K562 (cell line): ENCODE results near the gene SYNJ2. TPM values are rescaled to one million over a fixed set of nuclear protein-coding genes. Genes with fewer than 3 reads are reported as not detected.

Experiments
- ATAC-seq: fragments of 200-7000 bp; cut with Tn5 transposase; 3 replicates; pipeline ENCODE4 v1.9.1; 2020; ENCODE audit warnings: moderate library complexity
- BruUV-seq: library from RNA; stranded (reverse); fragments of 400-500 nt; replicated peaks from 2 replicates; lab custom pipeline; 2021; lab: Mats Ljungman, UMichigan
- CTCF ChIA-PET: fragments of 300-600 bp; formaldehyde crosslinking; extraction: SDS; loops from one replicate; lab custom pipeline; 2021; ENCODE audit warnings: low intra/inter-chr PET ratio; lab: Yijun Ruan, JAX
- POLR2A ChIA-PET: fragments of 300-600, 350-650 bp; sonication (Branson Sonifier 250); formaldehyde crosslinking; extraction: SDS; loops from one replicate; lab custom pipeline; 2021; ENCODE audit warnings: antibody characterized with exemption, inconsistent platforms; lab: Yijun Ruan, JAX
- DNase-seq, 4 experiments: peaks; one replicate each; pipeline versions ENCODE4 v3.0.0 to v3.0.0-alpha.2; 2011 to 2018; ENCODE audit warnings: low spot score in 3 of 4, mixed read lengths in 3 of 4; ENCODE audit errors: extremely low read depth in 1 of 4
- FAIRE-seq: peaks from 2 replicates; lab custom pipeline; 2011; peaks lifted over from hg19 to GRCh38; lab: Jason Lieb, UNC
- H2AFZ ChIP-seq: 2 replicates; pipeline ENCODE4 v1.6.0; 2011; ENCODE audit warnings: low read depth, low read length, control low read depth, inconsistent platforms
- H3K27ac ChIP-seq: fragments of 200-600 bp; 3 replicates; pipeline ENCODE4 v1.8.0; 2011; ENCODE audit warnings: low read depth, mild to moderate bottlenecking, control low read depth, inconsistent platforms, low read length, moderate library complexity, mixed read lengths; ENCODE audit errors: extremely low read depth
- H3K27me3 ChIP-seq, 2 experiments: fragments of 300-600 bp in 1 of 2; 2 replicates in 1 of 2; 3 replicates in 1 of 2; pipeline versions ENCODE4 v1.6.0 to v1.8.0; 2011; ENCODE audit warnings: inconsistent platforms in 2 of 2, low read length in 2 of 2, mild to moderate bottlenecking in 1 of 2, mixed read lengths in 1 of 2, moderate library complexity in 1 of 2; ENCODE audit not compliant: control insufficient read depth in 2 of 2, insufficient read depth in 2 of 2
- H3K36me3 ChIP-seq: fragments of 300-600 bp; 3 replicates; pipeline ENCODE4 v1.8.0; 2011; ENCODE audit warnings: mild to moderate bottlenecking, low read length, inconsistent platforms; ENCODE audit not compliant: control insufficient read depth, insufficient read depth
- H3K4me1 ChIP-seq, 2 experiments: fragments of 200-600 bp in 1 of 2; replicated peaks in 1 of 2; 2 replicates in 1 of 2; 3 replicates in 1 of 2; pipeline versions ENCODE4 v1.5.1 to v1.8.0; 2011; ENCODE audit warnings: inconsistent platforms in 2 of 2, low read length in 2 of 2, mild to moderate bottlenecking in 1 of 2, mixed read lengths in 1 of 2, moderate library complexity in 1 of 2; ENCODE audit not compliant: control insufficient read depth in 2 of 2, insufficient read depth in 2 of 2
- H3K4me2 ChIP-seq: 2 replicates; pipeline ENCODE4 v1.6.1; 2011; ENCODE audit warnings: low read length, control low read depth, inconsistent platforms, mixed read lengths; ENCODE audit not compliant: insufficient read depth
- H3K4me3 ChIP-seq: fragments of 200-600 bp; sonication (generic), shearing (Covaris generic); 2 replicates; pipeline ENCODE4 v1.5.1; 2016; ENCODE audit warnings: control low read depth, inconsistent platforms
- H3K79me2 ChIP-seq: fragments of 200-600 bp; 3 replicates; pipeline ENCODE4 v1.8.0; 2011; ENCODE audit warnings: low read length, inconsistent platforms; ENCODE audit not compliant: control insufficient read depth, insufficient read depth
- H3K9ac ChIP-seq, 2 experiments: 2 replicates each; pipeline versions ENCODE4 v1.6.0 to v1.6.1; 2011; ENCODE audit warnings: low read depth in 2 of 2, low read length in 2 of 2, control low read depth in 1 of 2, inconsistent platforms in 1 of 2, mild to moderate bottlenecking in 1 of 2, mixed read lengths in 1 of 2; ENCODE audit not compliant: insufficient read depth in 1 of 2
- H3K9me1 ChIP-seq: one replicate; pipeline ENCODE4 v1.6.0; 2011; ENCODE audit warnings: inconsistent platforms, mild to moderate bottlenecking, low read length, moderate library complexity; ENCODE audit not compliant: control insufficient read depth, insufficient read depth
- H3K9me3 ChIP-seq: replicated peaks from 2 replicates; pipeline ENCODE4 v1.5.1; 2011; ENCODE audit warnings: low read depth, low read length, inconsistent platforms; ENCODE audit not compliant: control insufficient read depth, insufficient read depth
- H4K20me1 ChIP-seq: replicated peaks from 2 replicates; pipeline ENCODE4 v1.6.1; 2011; ENCODE audit warnings: low read length, inconsistent platforms, mixed read lengths; ENCODE audit not compliant: control insufficient read depth, insufficient read depth
- CBFA2T2 ChIP-seq: fragments of 450-650 bp; conservative IDR thresholded peaks from 2 replicates; pipeline ENCODE4 v1.6.1; 2017; ENCODE audit warnings: mild to moderate bottlenecking
- ETV6 ChIP-seq, 3 experiments: fragments of 150-350 bp in 1 of 3; sonication (generic) in 1 of 3; formaldehyde crosslinking in 1 of 3; IDR thresholded peaks; 2 replicates each; pipeline versions ENCODE4 v1.6.1 to v1.8.0; 2014 to 2022; ENCODE audit warnings: borderline replicate concordance in 2 of 3, low read depth in 2 of 3, antibody characterized with exemption in 1 of 3, low read length in 1 of 3, mild to moderate bottlenecking in 1 of 3, missing genetic modification reagents in 1 of 3
- FOXK1 ChIP-seq: sonication (generic); formaldehyde crosslinking; IDR thresholded peaks from 2 replicates; pipeline ENCODE4 v1.8.0; 2022; ENCODE audit warnings: missing genetic modification reagents, mild to moderate bottlenecking, borderline replicate concordance
- GATA2 ChIP-seq: sonication (generic); formaldehyde crosslinking; IDR thresholded peaks from 2 replicates; pipeline ENCODE4 v1.4.0; 2020; ENCODE audit warnings: mild to moderate bottlenecking, missing genetic modification reagents
- POLR2G ChIP-seq: fragments of 200-400 bp; formaldehyde crosslinking; IDR thresholded peaks from 2 replicates; pipeline ENCODE4 v1.6.1; 2017; ENCODE audit warnings: low read depth, mild to moderate bottlenecking, antibody characterized with exemption, low read length, moderate library complexity
- RAD21 ChIP-seq, 2 experiments: fragments of 250-450 bp in 1 of 2; fragments of 450-650 bp in 1 of 2; sonication (Bioruptor Pico) in 1 of 2; formaldehyde crosslinking in 1 of 2; IDR thresholded peaks in 1 of 2; conservative IDR thresholded peaks in 1 of 2; 2 replicates each; pipeline versions ENCODE4 v1.4.0 to v1.8.0; 2020 to 2022; ENCODE audit warnings: mild to moderate bottlenecking in 2 of 2, moderate library complexity in 1 of 2
- RB1 ChIP-seq: fragments of 450-650 bp; IDR thresholded peaks from 2 replicates; pipeline ENCODE4 v1.6.1; 2017; ENCODE audit warnings: low read depth, mild to moderate bottlenecking
- RBFOX2 ChIP-seq: fragments of 200-400 bp; formaldehyde crosslinking; IDR thresholded peaks from 2 replicates; pipeline ENCODE4 v1.6.1; 2017; ENCODE audit warnings: low read depth, mild to moderate bottlenecking, low read length, moderate library complexity
- RBM39 ChIP-seq: fragments of 200-400 bp; formaldehyde crosslinking; optimal IDR thresholded peaks from 2 replicates; pipeline ENCODE3; 2018; ENCODE audit warnings: low read depth, low read length
- SMAD4 ChIP-seq: fragments of 250-450 bp; sonication (Bioruptor Pico); conservative IDR thresholded peaks from 2 replicates; pipeline ENCODE4 v1.8.0; 2021; ENCODE audit warnings: inconsistent platforms, mild to moderate bottlenecking, moderate library complexity
- ZBTB34 ChIP-seq: fragments of 250-450 bp; sonication (Bioruptor Pico); IDR thresholded peaks from 2 replicates; pipeline ENCODE4 v1.8.0; 2021; ENCODE audit warnings: mild to moderate bottlenecking, moderate library complexity
- WGBS: fragments of 100-300 bp; shearing (Covaris generic); methylation state at CpG from one replicate; pipeline ENCODE4 v1.1.6; 2016; ENCODE audit warnings: low coverage, mixed read lengths; ENCODE audit not compliant: insufficient coverage; ENCODE audit errors: missing lambda C conversion rate; 5-methylcytosine and 5-hydroxymethylcytosine counted together
- in situ Hi-C: fragments of 300-500 bp; cut with MboI; formaldehyde crosslinking; loops from 4 replicates; pipeline ENCODE4 v1.15.0; 2018; ENCODE audit warnings: inconsistent platforms, mixed read lengths
- intact Hi-C: fragments of 100-400 bp; cut with micrococcal nuclease; formaldehyde crosslinking; loops from 2 replicates; pipeline ENCODE4 v1.14.2; 2022
- polyA plus RNA-seq, 8 experiments: library from polyadenylated mRNA; depleted of rRNA in 4 of 8; stranded (reverse) in 5 of 8; unstranded in 3 of 8; fragments of >200 nt; fragmentation: Nextera tagmentation in 2 of 8; fragmentation: Illumina TruSeq in 1 of 8; extraction: Ambion mirVana in 2 of 8; extraction: Trizol in 1 of 8; gene quantifications; 2 replicates each; pipeline versions ENCODE4 v1.2.1 to v1.2.3, GENCODE V29; 2011 to 2014; ENCODE audit warnings: inconsistent platforms in 1 of 8, missing spikeins in 1 of 8
- total RNA-seq, 7 experiments: library from RNA; depleted of rRNA in 6 of 7; stranded (reverse); fragments of >200 nt in 6 of 7; fragmentation: Illumina TruSeq in 2 of 7; extraction: Trizol in 2 of 7; gene quantifications; 2 replicates each; pipeline versions ENCODE4 v1.2.1 to v1.2.3, GENCODE V29; 2011 to 2021; ENCODE audit warnings: low replicate concordance in 1 of 7
- TF ChIP-seq, protein P1 (sequence below): fragments of 450-650 bp; IDR thresholded peaks from 2 replicates; pipeline ENCODE4 v1.6.1; 2017; ENCODE audit warnings: antibody characterized with exemption
- TF ChIP-seq, protein P2 (sequence below): sonication (generic); formaldehyde crosslinking; IDR thresholded peaks from 2 replicates; pipeline ENCODE4 v1.8.0; 2022; ENCODE audit warnings: mild to moderate bottlenecking, missing genetic modification reagents, borderline replicate concordance

Gene SYNJ2
- total and polyA plus RNA-seq, 9 of the 15 experiments (the other 6 are each of a cell fraction or from before 2014, with no cell fraction given): 3.0 to 27.7 (median 17.8) TPM

- ATAC-seq (peak; percentile 79), DNase-seq (peak; percentile 48 to 64 (median 52)), FAIRE-seq (peak; percentile 15)
- H3K4me1 ChIP-seq: peaks cover 19 to 20% of the 10 kb centered on the region in 2 experiments
- H3K4me3 ChIP-seq: no peak overlapping the region
- H3K27ac ChIP-seq: no peak overlapping the region
- H3K79me2 ChIP-seq: peaks cover 77% of the 10 kb centered on the region
- H3K9ac ChIP-seq: peak overlapping the region in 1 of 2 experiments; percentile 62; a peak in 2 of 4 replicates
- 0 out of 3 replicates have a peak, but pooled peaks cover 2% of the 10 kb centered on the region for H3K36me3 ChIP-seq
- H4K20me1 ChIP-seq: peaks cover 33% of the 10 kb centered on the region; the same call in 1 of the 2 replicates
- CTCF ChIA-PET: no interaction called here
- intact Hi-C loops (loop anchor here (10.0 kb wide), 1 partner anchor 215 kb away; no protein-coding TSS in a partner anchor), in situ Hi-C loops (no loop called here)
- BruUV-seq: no TSS peak
- H3K4me2 ChIP-seq: no peak overlapping the region
- H3K27me3 ChIP-seq: no peaks in the 10 kb centered on the region
- H3K9me3 ChIP-seq: no peaks in the 10 kb centered on the region
- H3K9me1 ChIP-seq: peaks cover 6% of the 10 kb centered on the region
- POLR2A ChIA-PET: interaction anchor here (0.6 to 2.3 kb wide), 6 partner anchors 13 to 371 kb away, joined by 3 to 8 read pairs (median 4); no protein-coding TSS in a partner anchor
- no peak overlapping the region for H2AFZ ChIP-seq
- 68% methylated on average over 22 of the region's 22 CpGs for WGBS
- peak; percentile 48; the same call in 1 of the 2 replicates for TF ChIP-seq RBFOX2
- peak in 1 of 2 experiments; percentile 8; a peak in 1 of 4 replicates for TF ChIP-seq RAD21 (CRISPR knock-in tag; conservative IDR thresholded peaks at IDR 0.05 in 1 of 2, IDR thresholded peaks at IDR 0.05 in 1 of 2)
- TF ChIP-seq, protein P1, sequence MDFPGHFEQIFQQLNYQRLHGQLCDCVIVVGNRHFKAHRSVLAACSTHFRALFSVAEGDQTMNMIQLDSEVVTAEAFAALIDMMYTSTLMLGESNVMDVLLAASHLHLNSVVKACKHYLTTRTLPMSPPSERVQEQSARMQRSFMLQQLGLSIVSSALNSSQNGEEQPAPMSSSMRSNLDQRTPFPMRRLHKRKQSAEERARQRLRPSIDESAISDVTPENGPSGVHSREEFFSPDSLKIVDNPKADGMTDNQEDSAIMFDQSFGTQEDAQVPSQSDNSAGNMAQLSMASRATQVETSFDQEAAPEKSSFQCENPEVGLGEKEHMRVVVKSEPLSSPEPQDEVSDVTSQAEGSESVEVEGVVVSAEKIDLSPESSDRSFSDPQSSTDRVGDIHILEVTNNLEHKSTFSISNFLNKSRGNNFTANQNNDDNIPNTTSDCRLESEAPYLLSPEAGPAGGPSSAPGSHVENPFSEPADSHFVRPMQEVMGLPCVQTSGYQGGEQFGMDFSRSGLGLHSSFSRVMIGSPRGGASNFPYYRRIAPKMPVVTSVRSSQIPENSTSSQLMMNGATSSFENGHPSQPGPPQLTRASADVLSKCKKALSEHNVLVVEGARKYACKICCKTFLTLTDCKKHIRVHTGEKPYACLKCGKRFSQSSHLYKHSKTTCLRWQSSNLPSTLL: no peak
- TF ChIP-seq RBM39: no peak
- peak; percentile 37; the same call in 1 of the 2 replicates for TF ChIP-seq POLR2G
- TF ChIP-seq FOXK1: peak; percentile 58; the same call in 1 of the 2 replicates
- no peak for TF ChIP-seq RB1
- no peak for TF ChIP-seq ZBTB34 (CRISPR knock-in tag)
- TF ChIP-seq SMAD4 (CRISPR knock-in tag): no peak
- 0 out of 2 replicates have a peak, but pooled peaks have one; percentile 19 for TF ChIP-seq GATA2
- no peak for TF ChIP-seq ETV6 (IDR thresholded peaks at IDR 0.05; ENCODE audit: borderline replicate concordance in 1 of 2, low read depth in 2 of 2, low read length in 1 of 2)
- TF ChIP-seq ETV6 (CRISPR knock-in tag; IDR thresholded peaks at IDR 0.05; ENCODE audit: borderline replicate concordance): no peak
- TF ChIP-seq CBFA2T2: no peak
- TF ChIP-seq, protein P2, sequence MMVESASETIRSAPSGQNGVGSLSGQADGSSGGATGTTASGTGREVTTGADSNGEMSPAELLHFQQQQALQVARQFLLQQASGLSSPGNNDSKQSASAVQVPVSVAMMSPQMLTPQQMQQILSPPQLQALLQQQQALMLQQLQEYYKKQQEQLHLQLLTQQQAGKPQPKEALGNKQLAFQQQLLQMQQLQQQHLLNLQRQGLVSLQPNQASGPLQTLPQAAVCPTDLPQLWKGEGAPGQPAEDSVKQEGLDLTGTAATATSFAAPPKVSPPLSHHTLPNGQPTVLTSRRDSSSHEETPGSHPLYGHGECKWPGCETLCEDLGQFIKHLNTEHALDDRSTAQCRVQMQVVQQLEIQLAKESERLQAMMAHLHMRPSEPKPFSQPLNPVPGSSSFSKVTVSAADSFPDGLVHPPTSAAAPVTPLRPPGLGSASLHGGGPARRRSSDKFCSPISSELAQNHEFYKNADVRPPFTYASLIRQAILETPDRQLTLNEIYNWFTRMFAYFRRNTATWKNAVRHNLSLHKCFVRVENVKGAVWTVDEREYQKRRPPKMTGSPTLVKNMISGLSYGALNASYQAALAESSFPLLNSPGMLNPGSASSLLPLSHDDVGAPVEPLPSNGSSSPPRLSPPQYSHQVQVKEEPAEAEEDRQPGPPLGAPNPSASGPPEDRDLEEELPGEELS: 0 out of 2 replicates have a peak, but pooled peaks have one; percentile 31
These were observed 8.1 kb downstream of the SYNJ2 start for GRCh38 chr6:157989541-157990289.
